ENCODE measurements around the gene MAP2K5.

MAP2K5 gene

GRCh38 chr15:67731112-67731721 lies 188.7 kb downstream of the MAP2K5 start:
- no peak for DNase-seq

GRCh38 chr15:67732164-67732563 lies 189.7 kb downstream of the MAP2K5 start:
- DNase-seq: no peak

- DNase-seq: no peak
Measured at GRCh38 chr15:67732671-67733374, 190.3 kb downstream of the MAP2K5 start.

- DNase-seq: no peak
Measured at GRCh38 chr15:67735896-67736295, 193.4 kb downstream of the MAP2K5 start.

GRCh38 chr15:67736810-67737209 lies 194.3 kb downstream of the MAP2K5 start:
- DNase-seq: no peak

GRCh38 chr15:67738056-67738455 lies 195.6 kb downstream of the MAP2K5 start:
- DNase-seq: no peak

- DNase-seq: no peak
Measured at GRCh38 chr15:67740405-67740804, 197.9 kb downstream of the MAP2K5 start.

- DNase-seq: no peak
Measured at GRCh38 chr15:67741308-67741707, 198.8 kb downstream of the MAP2K5 start.

- DNase-seq: no peak
Measured at GRCh38 chr15:67743558-67743957, 201.1 kb downstream of the MAP2K5 start.

- no peak for DNase-seq
Measured at GRCh38 chr15:67744331-67745072, 202.0 kb downstream of the MAP2K5 start.

- DNase-seq: no peak
Measured at GRCh38 chr15:67745073-67746006, 202.8 kb downstream of the MAP2K5 start.

- no peak for DNase-seq
Measured at GRCh38 chr15:67746022-67746421, 203.5 kb downstream of the MAP2K5 start.

GRCh38 chr15:67746450-67746849 lies 203.9 kb downstream of the MAP2K5 start:
- no peak for DNase-seq

- no peak for DNase-seq
Measured at GRCh38 chr15:67747921-67748320, 205.4 kb downstream of the MAP2K5 start.

- no peak for DNase-seq
Measured at GRCh38 chr15:67750371-67750770, 207.9 kb downstream of the MAP2K5 start.

- no peak for DNase-seq
Measured at GRCh38 chr15:67753891-67754290, 211.4 kb downstream of the MAP2K5 start.

GRCh38 chr15:67755264-67755663 lies 212.8 kb downstream of the MAP2K5 start:
- DNase-seq: no peak

- no peak for DNase-seq
Measured at GRCh38 chr15:67755936-67756335, 213.4 kb downstream of the MAP2K5 start.

GRCh38 chr15:67758619-67759300 lies 216.3 kb downstream of the MAP2K5 start:
- DNase-seq: no peak

- DNase-seq: no peak
Measured at GRCh38 chr15:67760901-67761300, 218.4 kb downstream of the MAP2K5 start.

- no peak for DNase-seq
Measured at GRCh38 chr15:67761343-67761742, 218.8 kb downstream of the MAP2K5 start.
